ENCODE data around the gene COMMD6.
A peak's percentile ranks its signal among the peaks of the same experiment; 100 is the strongest.

DNA sequence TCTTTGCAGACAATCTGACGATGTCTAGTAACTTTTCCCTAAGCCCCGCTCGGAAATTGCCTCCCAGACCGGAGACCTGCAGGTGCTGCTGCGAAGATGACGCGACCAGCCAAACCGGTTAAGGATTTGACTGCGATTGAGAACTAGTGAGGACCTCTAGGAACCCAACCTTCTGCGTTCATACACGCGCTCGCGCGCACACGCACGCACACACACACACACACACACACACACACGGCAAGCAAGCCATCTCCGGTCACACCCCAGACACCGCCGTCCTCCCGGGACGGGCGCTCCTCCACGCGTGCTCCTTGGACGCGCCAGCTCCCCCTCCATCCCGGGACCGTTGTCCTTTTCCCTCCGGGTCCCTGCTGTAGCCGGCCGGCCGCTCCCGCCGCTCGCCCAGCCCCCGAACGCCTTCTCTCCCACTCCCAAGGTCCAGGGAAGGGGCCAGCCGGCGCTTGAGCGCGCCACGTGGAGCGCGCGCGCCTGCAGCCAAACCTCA, 56.9 kb downstream of the COMMD6 start:
- TF ChIP-seq, protein P1, sequence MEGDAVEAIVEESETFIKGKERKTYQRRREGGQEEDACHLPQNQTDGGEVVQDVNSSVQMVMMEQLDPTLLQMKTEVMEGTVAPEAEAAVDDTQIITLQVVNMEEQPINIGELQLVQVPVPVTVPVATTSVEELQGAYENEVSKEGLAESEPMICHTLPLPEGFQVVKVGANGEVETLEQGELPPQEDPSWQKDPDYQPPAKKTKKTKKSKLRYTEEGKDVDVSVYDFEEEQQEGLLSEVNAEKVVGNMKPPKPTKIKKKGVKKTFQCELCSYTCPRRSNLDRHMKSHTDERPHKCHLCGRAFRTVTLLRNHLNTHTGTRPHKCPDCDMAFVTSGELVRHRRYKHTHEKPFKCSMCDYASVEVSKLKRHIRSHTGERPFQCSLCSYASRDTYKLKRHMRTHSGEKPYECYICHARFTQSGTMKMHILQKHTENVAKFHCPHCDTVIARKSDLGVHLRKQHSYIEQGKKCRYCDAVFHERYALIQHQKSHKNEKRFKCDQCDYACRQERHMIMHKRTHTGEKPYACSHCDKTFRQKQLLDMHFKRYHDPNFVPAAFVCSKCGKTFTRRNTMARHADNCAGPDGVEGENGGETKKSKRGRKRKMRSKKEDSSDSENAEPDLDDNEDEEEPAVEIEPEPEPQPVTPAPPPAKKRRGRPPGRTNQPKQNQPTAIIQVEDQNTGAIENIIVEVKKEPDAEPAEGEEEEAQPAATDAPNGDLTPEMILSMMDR (IDR thresholded peaks at IDR 0.05; ENCODE audit: low read depth, low read length): no peak
- TF ChIP-seq MYC (IDR thresholded peaks at IDR 0.05; ENCODE audit: low read depth, low read length) (peak; percentile 82), POLR2A (IDR thresholded peaks at IDR 0.05; ENCODE audit: extremely low read depth, insufficient read length) (no peak)
